ENCODE data around the gene IL4I1. TPM values are rescaled to one million over a fixed set of nuclear protein-coding genes. Genes with fewer than 3 reads are reported as not detected.

The IL4I1 gene
- total RNA-seq, 5 donors from 2014 or later (not counting 1 experiment from before 2014, with no cell fraction given) = 2.0 to 12.4 (median 4.0) TPM

- Mint-ChIP-seq H3K36me3 (peaks cover 9% of the 10 kb centered on the region), H3K4me1 (peaks cover 33 to 42% (median 38%) of the 10 kb centered on the region in 3 donors), H3K27me3 (no peaks in the 10 kb centered on the region), H3K4me3 (peak overlapping the region in 2 of 3 donors; percentile 13 to 49), H3K27ac (peak overlapping the region in 1 of 2 donors; percentile 76), H3K9me3 (no peaks in the 10 kb centered on the region)
- Histone ChIP-seq H3K4me1 (ENCODE audit: control insufficient read depth in 1 of 2, extremely low read depth in 1 of 2, insufficient read depth in 2 of 2, low read length in 2 of 2) (peaks cover 10 to 37% of the 10 kb centered on the region in 2 experiments), H3K27ac (ENCODE audit: low read length) (no peak overlapping the region), H3K27me3 (replicated peaks in 1 of 2; ENCODE audit: control insufficient read depth in 2 of 2, extremely low read depth in 1 of 2, insufficient read depth in 2 of 2, low read length in 1 of 2) (no peaks in the 10 kb centered on the region), H3K4me3 (ENCODE audit: control insufficient read depth in 1 of 2, extremely low read depth in 1 of 2, low read length in 1 of 2) (no peak overlapping the region), H3K36me3 (ENCODE audit: control insufficient read depth in 2 of 2, extremely low read depth in 1 of 2, insufficient read depth in 1 of 2, low read length in 1 of 2) (peaks cover 0 to 9% of the 10 kb centered on the region in 2 donors), H3K9me3 (no peaks in the 10 kb centered on the region)
- DNase-seq (no peak), ATAC-seq (replicated peaks in 1 of 4) (no peak)
- 97% methylated on average over 9 of the region's 11 CpGs for WGBS (ENCODE audit: insufficient coverage)
- POLR2A ChIA-PET = interaction anchor here in 1 of 2 donors (0.7 kb wide), 1 partner anchor 1214 kb away, joined by 3 read pairs; no protein-coding TSS in a partner anchor
- CTCF ChIA-PET = interaction anchor here (0.5 to 0.7 kb wide), 2 partner anchors 27 to 547 kb away, joined by 3 read pairs; no protein-coding TSS in a partner anchor
Measured at GRCh38 chr19:49874503-49875157, 22.1 kb downstream of the IL4I1 start.

DNA sequence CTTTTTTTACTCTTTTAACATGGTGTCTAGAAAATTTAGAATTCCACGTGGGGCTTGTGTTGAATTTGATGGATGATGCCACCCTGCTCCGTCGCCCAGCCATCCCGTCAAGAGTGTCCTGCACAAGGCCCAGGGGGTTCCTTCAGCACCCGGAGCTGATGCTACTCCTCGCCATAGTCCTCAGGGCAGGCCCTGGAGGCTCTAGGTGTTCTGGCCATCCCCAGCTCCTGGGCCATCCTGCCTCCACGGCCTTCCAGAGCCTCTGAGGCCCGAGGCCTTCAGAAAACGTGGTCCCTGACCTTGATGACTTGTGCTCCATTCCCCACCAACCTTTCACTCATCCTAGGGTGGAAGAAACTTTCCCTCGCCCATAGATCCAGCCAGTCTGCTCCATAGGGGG lies 22.9 kb downstream of the IL4I1 start:
- CTCF ChIA-PET = no interaction called here
- H3K27ac Mint-ChIP-seq = no peak overlapping the region
- no peak overlapping the region for H3K4me3 Mint-ChIP-seq
- no peak overlapping the region for H3K4me3 ChIP-seq (ENCODE audit: control insufficient read depth in 1 of 2, extremely low read depth in 1 of 2, low read length in 1 of 2)
- H3K9me3 ChIP-seq = no peaks in the 10 kb centered on the region
- H3K4me1 Mint-ChIP-seq = peaks cover 29 to 37% (median 32%) of the 10 kb centered on the region in 3 donors
- no peak overlapping the region for H3K27ac ChIP-seq (ENCODE audit: low read length)
- ATAC-seq (replicated peaks in 1 of 4) = no peak
- DNase-seq = no peak
- no peaks in the 10 kb centered on the region for H3K27me3 ChIP-seq (replicated peaks in 1 of 2; ENCODE audit: control insufficient read depth in 2 of 2, extremely low read depth in 1 of 2, insufficient read depth in 2 of 2, low read length in 1 of 2)
- POLR2A ChIA-PET = no interaction called here
- WGBS (ENCODE audit: insufficient coverage) = 88% methylated on average over 7 of the region's 10 CpGs
- peaks cover 12 to 39% of the 10 kb centered on the region in 2 experiments for H3K4me1 ChIP-seq (ENCODE audit: control insufficient read depth in 1 of 2, extremely low read depth in 1 of 2, insufficient read depth in 2 of 2, low read length in 2 of 2)
- peaks cover 4% of the 10 kb centered on the region for H3K36me3 Mint-ChIP-seq
- peaks cover 0 to 3% of the 10 kb centered on the region in 2 donors for H3K36me3 ChIP-seq (ENCODE audit: control insufficient read depth in 2 of 2, extremely low read depth in 1 of 2, insufficient read depth in 1 of 2, low read length in 1 of 2)
- H3K9me3 Mint-ChIP-seq = no peaks in the 10 kb centered on the region
- H3K27me3 Mint-ChIP-seq = no peaks in the 10 kb centered on the region

DNA sequence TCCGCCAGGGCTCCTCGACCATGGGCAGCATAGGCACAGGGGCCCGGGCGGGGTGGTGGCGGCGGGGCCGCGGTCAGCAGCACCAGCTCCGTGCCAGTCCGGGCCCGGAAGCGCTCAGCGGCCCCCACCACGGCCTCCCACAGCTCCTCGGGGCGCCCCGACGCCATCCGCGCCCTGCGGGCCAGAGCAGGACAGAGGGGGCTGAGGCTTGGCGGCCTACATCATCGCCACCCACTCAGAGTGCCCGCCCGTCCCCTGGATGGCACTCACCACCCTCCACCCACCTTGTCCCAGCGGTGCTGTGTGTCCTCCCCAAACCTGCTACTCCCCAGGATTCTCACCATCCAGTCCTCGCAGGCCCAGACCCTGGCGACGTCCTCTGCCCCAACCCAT lies 23.6 kb downstream of the IL4I1 start:
- peaks cover 23 to 36% (median 32%) of the 10 kb centered on the region in 3 donors for H3K4me1 Mint-ChIP-seq
- H3K36me3 ChIP-seq (ENCODE audit: control insufficient read depth in 2 of 2, extremely low read depth in 1 of 2, insufficient read depth in 1 of 2, low read length in 1 of 2) = peaks cover 0 to 3% of the 10 kb centered on the region in 2 donors
- ChIA-PET POLR2A (no interaction called here), CTCF (no interaction called here)
- H3K4me3 Mint-ChIP-seq = no peak overlapping the region
- 96% methylated on average over 23 of the region's 29 CpGs for WGBS (ENCODE audit: insufficient coverage)
- H3K9me3 ChIP-seq = no peaks in the 10 kb centered on the region
- no peak overlapping the region for H3K27ac ChIP-seq (ENCODE audit: low read length)
- H3K27me3 ChIP-seq (replicated peaks in 1 of 2; ENCODE audit: control insufficient read depth in 2 of 2, extremely low read depth in 1 of 2, insufficient read depth in 2 of 2, low read length in 1 of 2) = no peaks in the 10 kb centered on the region
- H3K4me3 ChIP-seq (ENCODE audit: control insufficient read depth in 1 of 2, extremely low read depth in 1 of 2, low read length in 1 of 2) = no peak overlapping the region
- ATAC-seq (replicated peaks in 1 of 4) (no peak), DNase-seq (no peak)
- H3K4me1 ChIP-seq (ENCODE audit: control insufficient read depth in 1 of 2, extremely low read depth in 1 of 2, insufficient read depth in 2 of 2, low read length in 2 of 2) = peaks cover 10 to 39% of the 10 kb centered on the region in 2 experiments
- no peak overlapping the region for H3K27ac Mint-ChIP-seq
- H3K9me3 Mint-ChIP-seq = no peaks in the 10 kb centered on the region
- H3K27me3 Mint-ChIP-seq = no peaks in the 10 kb centered on the region
- peaks cover 2% of the 10 kb centered on the region for H3K36me3 Mint-ChIP-seq

DNA sequence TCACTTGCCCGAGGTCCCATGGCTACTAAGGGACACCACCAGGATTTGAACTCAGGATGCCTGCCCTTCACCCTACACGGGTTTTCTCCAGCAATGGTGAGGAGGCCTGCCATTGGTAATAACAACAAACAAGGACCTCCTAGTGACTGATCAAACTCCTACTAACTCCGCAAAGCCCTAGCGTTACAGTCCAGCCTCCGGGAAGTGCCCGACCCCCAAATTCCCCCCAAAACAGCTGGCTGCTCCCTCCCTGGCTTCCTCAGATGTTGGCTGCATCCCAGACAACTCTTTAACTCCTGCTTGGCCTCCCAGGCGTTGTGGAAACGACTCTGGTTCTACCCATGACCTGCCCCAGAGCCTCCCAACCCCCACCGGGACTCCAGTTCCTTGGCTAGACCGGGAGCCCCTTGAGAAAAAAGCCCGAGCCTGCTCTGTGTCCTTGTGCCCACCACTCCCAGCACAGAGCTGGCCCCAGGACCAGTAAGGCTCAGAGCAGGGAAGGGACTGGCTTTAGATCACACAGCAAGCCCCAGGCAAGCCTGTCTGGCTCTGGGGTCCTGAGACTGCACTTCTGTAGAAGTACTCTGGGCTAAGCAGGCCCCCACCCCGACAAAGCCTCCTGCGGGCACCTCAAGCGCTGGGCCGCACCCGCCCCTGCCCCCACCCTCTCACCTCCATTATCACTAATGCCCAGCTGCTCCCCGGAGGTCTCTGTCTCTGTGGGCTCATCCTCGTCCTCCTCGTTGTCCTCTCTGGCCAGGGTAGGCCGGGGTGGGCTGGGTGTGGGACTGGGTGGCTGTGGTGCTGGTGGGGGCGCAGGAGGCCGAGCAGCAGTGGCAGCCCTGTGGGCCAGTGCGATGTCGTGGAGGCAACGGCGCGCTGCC lies 24.2 kb downstream of the IL4I1 start:
- POLR2A ChIA-PET = no interaction called here
- Mint-ChIP-seq H3K36me3 (no peaks in the 10 kb centered on the region), H3K4me3 (peak overlapping the region in 1 of 3 donors; percentile 43), H3K9me3 (no peaks in the 10 kb centered on the region), H3K27me3 (no peaks in the 10 kb centered on the region), H3K4me1 (peaks cover 26 to 39% (median 36%) of the 10 kb centered on the region in 3 donors), H3K27ac (peak overlapping the region in 1 of 2 donors; percentile 65)
- DNase-seq = no peak
- 94% methylated on average over 20 of the region's 27 CpGs for WGBS (ENCODE audit: insufficient coverage)
- Histone ChIP-seq H3K4me3 (ENCODE audit: control insufficient read depth in 1 of 2, extremely low read depth in 1 of 2, low read length in 1 of 2) (no peak overlapping the region), H3K4me1 (ENCODE audit: control insufficient read depth in 1 of 2, extremely low read depth in 1 of 2, insufficient read depth in 2 of 2, low read length in 2 of 2) (peaks cover 9 to 42% of the 10 kb centered on the region in 2 experiments), H3K27ac (ENCODE audit: low read length) (no peak overlapping the region), H3K9me3 (no peaks in the 10 kb centered on the region), H3K27me3 (replicated peaks in 1 of 2; ENCODE audit: control insufficient read depth in 2 of 2, extremely low read depth in 1 of 2, insufficient read depth in 2 of 2, low read length in 1 of 2) (no peaks in the 10 kb centered on the region), H3K36me3 (ENCODE audit: control insufficient read depth in 2 of 2, extremely low read depth in 1 of 2, insufficient read depth in 1 of 2, low read length in 1 of 2) (peaks cover 0 to 3% of the 10 kb centered on the region in 2 donors)
- ATAC-seq (replicated peaks in 1 of 4) = no peak
- CTCF ChIA-PET = interaction anchor here in 1 of 2 donors (0.6 kb wide), 1 partner anchor 66 kb away, joined by 3 read pairs; no protein-coding TSS in a partner anchor

DNA sequence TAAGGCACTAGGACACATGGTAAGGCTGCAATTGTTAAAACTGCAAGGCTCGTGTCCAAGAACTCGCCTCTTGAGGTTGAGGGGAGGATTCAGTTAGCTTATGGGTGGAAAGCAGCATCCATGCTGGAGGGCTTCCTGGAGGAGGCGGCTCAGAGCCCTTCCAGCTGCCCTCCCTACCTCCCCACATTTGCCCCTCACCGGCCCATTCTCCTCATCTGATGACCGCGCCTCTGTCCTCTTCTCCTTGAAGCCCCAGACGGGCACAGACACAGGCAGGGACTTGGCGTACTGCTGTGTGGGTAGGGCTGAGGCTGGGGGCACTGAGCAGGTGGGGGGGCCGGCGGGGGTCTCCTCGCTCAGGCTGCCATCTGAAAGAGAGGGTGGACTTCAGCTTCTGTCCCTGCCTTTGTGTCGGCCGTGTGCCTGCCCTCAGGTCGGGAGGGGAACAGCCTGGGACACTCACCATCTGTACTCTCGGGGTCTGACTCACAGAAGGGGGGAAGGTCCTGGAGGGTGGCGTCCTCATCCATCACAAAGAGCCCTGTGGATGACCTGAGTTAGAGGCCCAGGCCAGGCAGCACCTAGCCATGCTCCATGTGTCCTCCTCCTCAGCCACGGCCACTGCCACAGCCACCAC lies 25.2 kb downstream of the IL4I1 start:
- H3K4me1 ChIP-seq (ENCODE audit: control insufficient read depth in 1 of 2, extremely low read depth in 1 of 2, insufficient read depth in 2 of 2, low read length in 2 of 2) = peaks cover 12 to 50% of the 10 kb centered on the region in 2 experiments
- H3K4me3 Mint-ChIP-seq = peak overlapping the region in 1 of 3 donors; percentile 43
- H3K27me3 Mint-ChIP-seq = no peaks in the 10 kb centered on the region
- H3K36me3 Mint-ChIP-seq = no peaks in the 10 kb centered on the region
- H3K9me3 Mint-ChIP-seq = no peaks in the 10 kb centered on the region
- POLR2A ChIA-PET = no interaction called here
- peaks cover 34 to 46% (median 42%) of the 10 kb centered on the region in 3 donors for H3K4me1 Mint-ChIP-seq
- no peak overlapping the region for H3K27ac ChIP-seq (ENCODE audit: low read length)
- CTCF ChIA-PET = interaction anchor here in 1 of 2 donors (0.6 kb wide), 1 partner anchor 67 kb away, joined by 3 read pairs; no protein-coding TSS in a partner anchor
- no peak overlapping the region for H3K4me3 ChIP-seq (ENCODE audit: control insufficient read depth in 1 of 2, extremely low read depth in 1 of 2, low read length in 1 of 2)
- 83% methylated on average over 4 of the region's 17 CpGs for WGBS (ENCODE audit: insufficient coverage)
- DNase-seq = no peak
- no peak for ATAC-seq (replicated peaks in 1 of 4)
- H3K9me3 ChIP-seq = no peaks in the 10 kb centered on the region
- peak overlapping the region in 1 of 2 donors; percentile 65 for H3K27ac Mint-ChIP-seq
- peaks cover 0 to 3% of the 10 kb centered on the region in 2 donors for H3K36me3 ChIP-seq (ENCODE audit: control insufficient read depth in 2 of 2, extremely low read depth in 1 of 2, insufficient read depth in 1 of 2, low read length in 1 of 2)
- no peaks in the 10 kb centered on the region for H3K27me3 ChIP-seq (replicated peaks in 1 of 2; ENCODE audit: control insufficient read depth in 2 of 2, extremely low read depth in 1 of 2, insufficient read depth in 2 of 2, low read length in 1 of 2)

All from T-cell (primary cell).